ENCODE results near the gene TIRAP. TPM values are rescaled to one million over a fixed set of nuclear protein-coding genes. Genes with fewer than 3 reads are reported as not detected.

Gene TIRAP
- total and polyA plus RNA-seq, 8 donors = 3.7 to 86.2 (median 6.5) TPM

DNA sequence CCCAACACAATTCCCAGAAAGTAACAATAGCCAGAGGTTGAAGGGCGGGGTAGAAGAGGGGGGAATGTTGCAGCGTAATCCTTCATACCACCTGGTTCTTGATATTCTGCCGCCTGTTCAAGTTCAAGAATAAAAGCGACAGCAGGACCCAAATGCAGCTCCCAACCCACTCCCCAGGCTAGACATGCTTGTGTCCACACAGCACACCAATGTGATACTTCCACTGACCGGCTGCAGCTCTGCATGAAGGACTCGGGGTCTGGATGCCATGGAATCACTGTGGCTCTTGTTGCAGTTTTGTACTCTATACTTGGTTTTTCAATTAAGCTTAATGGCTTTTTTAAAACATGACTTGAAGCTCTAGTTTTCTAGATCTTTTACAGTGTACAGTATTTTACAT is 20.7 kb upstream of the TIRAP start:
- intact Hi-C loops (cut with DNase I; ENCODE audit: low total_unique reads) = no loop called here
- Histone ChIP-seq H3K36me3 (peaks cover 61 to 89% (median 80%) of the 10 kb centered on the region in 4 donors), H3K27ac (no peak overlapping the region), H3K4me3 (no peak overlapping the region), H3K9me3 (no peaks in the 10 kb centered on the region), H3K4me1 (peaks cover 0 to 16% (median 13%) of the 10 kb centered on the region in 4 donors), H3K27me3 (no peaks in the 10 kb centered on the region)
- TF ChIP-seq CTCF (IDR thresholded peaks at IDR 0.05) (no peak), EP300 (IDR thresholded peaks at IDR 0.05) (no peak), POLR2AphosphoS5 (IDR thresholded peaks at IDR 0.05) (no peak), POLR2A (IDR thresholded peaks at IDR 0.05) (no peak)
- DNase-seq = no peak
- 83 to 95% (median 88%) methylated on average over 6 of the region's 6 CpGs for WGBS, 5 donors

GRCh38 chr11:126263489-126263888 is 19.4 kb upstream of the TIRAP start:
- intact Hi-C loops (cut with DNase I; ENCODE audit: low total_unique reads) = no loop called here
- TF ChIP-seq CTCF (IDR thresholded peaks at IDR 0.05) = no peak
- no peak for TF ChIP-seq POLR2A (IDR thresholded peaks at IDR 0.05)
- no peak for TF ChIP-seq POLR2AphosphoS5 (IDR thresholded peaks at IDR 0.05)
- 86 to 96% (median 87%) methylated on average over 6 of the region's 6 CpGs for WGBS, 5 donors
- Histone ChIP-seq H3K4me1 (peaks cover 6 to 24% (median 22%) of the 10 kb centered on the region in 4 donors), H3K36me3 (peaks cover 55 to 81% (median 72%) of the 10 kb centered on the region in 4 donors), H3K27ac (no peak overlapping the region), H3K9me3 (no peaks in the 10 kb centered on the region), H3K27me3 (no peaks in the 10 kb centered on the region), H3K4me3 (no peak overlapping the region)
- no peak for DNase-seq

- H3K4me1 ChIP-seq = peaks cover 12 to 40% (median 33%) of the 10 kb centered on the region in 4 donors
- 64 to 82% (median 79%) methylated on average over 8 of the region's 8 CpGs for WGBS, 5 donors
- DNase-seq = no peak
- no peak overlapping the region for H3K27ac ChIP-seq
- no peak for TF ChIP-seq EP300 (IDR thresholded peaks at IDR 0.05)
- no peak for TF ChIP-seq POLR2AphosphoS5 (IDR thresholded peaks at IDR 0.05)
- TF ChIP-seq CTCF (IDR thresholded peaks at IDR 0.05) = no peak
- no peak for TF ChIP-seq POLR2A (IDR thresholded peaks at IDR 0.05)
- intact Hi-C loops (cut with DNase I; ENCODE audit: low total_unique reads) = no loop called here
- H3K4me3 ChIP-seq = no peak overlapping the region
- H3K36me3 ChIP-seq = peaks cover 55 to 68% (median 67%) of the 10 kb centered on the region in 4 donors
- no peaks in the 10 kb centered on the region for H3K9me3 ChIP-seq
- H3K27me3 ChIP-seq = no peaks in the 10 kb centered on the region
Measured at GRCh38 chr11:126265811-126266210, 17.1 kb upstream of the TIRAP start.

DNA sequence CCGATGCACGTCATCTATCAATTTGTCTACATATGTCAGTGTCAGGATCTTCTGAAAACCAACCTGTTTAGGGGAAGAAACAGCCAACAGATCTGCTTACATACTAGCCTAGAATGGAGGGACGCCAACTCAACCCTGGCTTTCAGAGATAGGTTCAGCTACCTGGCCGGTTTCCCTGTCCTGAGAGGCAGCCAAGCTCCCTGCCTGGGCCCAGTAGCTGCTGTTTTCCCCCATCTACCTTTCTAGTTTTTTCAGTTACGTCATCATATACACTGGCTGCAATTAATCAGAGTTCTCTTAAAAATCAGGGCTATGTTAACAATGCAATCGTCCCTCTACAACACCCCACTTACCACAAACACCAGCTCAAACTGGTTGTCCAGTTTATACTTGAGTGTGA is 15.2 kb upstream of the TIRAP start:
- H3K36me3 ChIP-seq = peaks cover 46 to 57% (median 52%) of the 10 kb centered on the region in 4 donors
- H3K9me3 ChIP-seq = no peaks in the 10 kb centered on the region
- intact Hi-C loops (cut with DNase I; ENCODE audit: low total_unique reads) = no loop called here
- WGBS, 5 donors = 25 to 48% (median 44%) methylated on average over 6 of the region's 6 CpGs
- peak overlapping the region; percentile 71 to 98 (median 86) for H3K4me3 ChIP-seq
- DNase-seq = peak in 1 of 2 donors; percentile 90
- H3K27me3 ChIP-seq = no peaks in the 10 kb centered on the region
- TF ChIP-seq CTCF (IDR thresholded peaks at IDR 0.05) = no peak
- no peak for TF ChIP-seq POLR2AphosphoS5 (IDR thresholded peaks at IDR 0.05)
- TF ChIP-seq POLR2A (IDR thresholded peaks at IDR 0.05) = no peak
- TF ChIP-seq EP300 (IDR thresholded peaks at IDR 0.05) = no peak
- H3K27ac ChIP-seq = peak overlapping the region; percentile 72 to 98 (median 95)
- H3K4me1 ChIP-seq = peaks cover 12 to 40% (median 33%) of the 10 kb centered on the region in 4 donors
